ENCODE measurements around the gene LANCL3. TPM values are rescaled to one million over a fixed set of nuclear protein-coding genes. Genes with fewer than 3 reads are reported as not detected.
"Not testable (repeated sequence)": the region's sequence is repeated elsewhere in the genome, so short reads cannot be mapped to it uniquely, and the experiment has no call there.

The LANCL3 gene
- total RNA-seq (2014; rRNA removed): 0.26 and 0.52 TPM in 2 replicates
- Bru-seq, nascent RNA: percentile 45 among the genes with signal in this experiment
- percentile 70 among the genes with signal in this experiment for BruChase-seq, experiment 1, labeled RNA remaining after a 6-hour chase
- BruChase-seq, experiment 2, labeled RNA remaining after a 2-hour chase: percentile 60 among the genes with signal in this experiment
- long read RNA-seq, partial matches to known transcripts: 0 of 5 reads
- long read RNA-seq, other reads (novel, unspliced or antisense): 3 of 5 reads

GRCh38 chrX:37571426-37572107 is at the start of gene LANCL3:
TSS of gene LANCL3 (plus strand) at chrX:37571661. CDS start at chrX:37571871, 210 bp downstream.
- Histone ChIP-seq H3K4me1 (ENCODE audit: insufficient read depth, low read length) (peaks cover 11% of the 10 kb centered on the region), H3K4me2 (ENCODE audit: low read length) (peak within 1 kb of the TSS; percentile 83), H2AFZ (ENCODE audit: low read length) (peak within 1 kb of the TSS; percentile 90), H3K4me3 (ENCODE audit: low read length) (peak within 1 kb of the TSS; percentile 65)
- H3K9me3 ChIP-seq (ENCODE audit: low read length); BruUV-seq (replicated peaks); H3K27me3 ChIP-seq (ENCODE audit: low read length); H4K20me1 ChIP-seq (ENCODE audit: low read length); ATAC-seq; H3F3A ChIP-seq (ENCODE audit: low read length, unreplicated experiment); H3K9ac ChIP-seq (ENCODE audit: low read length); POLR2A ChIA-PET (ENCODE audit: unreplicated experiment); H3K9me2 ChIP-seq (replicated peaks; ENCODE audit: low read length); H3K79me2 ChIP-seq (ENCODE audit: low read length); CTCF ChIA-PET; H3K36me3 ChIP-seq (ENCODE audit: low read depth, low read length); H3K27ac ChIP-seq (ENCODE audit: low read length); DNase-seq: not testable (repeated sequence)
- intact Hi-C loops (cut with micrococcal nuclease): loop anchor here (2.0 to 5.0 kb wide), 3 partner anchors 106 to 251 kb away; no protein-coding TSS in a partner anchor

GRCh38 chrX:37523673-37524072 is 47.8 kb upstream of the LANCL3 start:
- H3K4me1 ChIP-seq (ENCODE audit: insufficient read depth, low read length); BruUV-seq (replicated peaks); H3K4me3 ChIP-seq (ENCODE audit: low read length); H3K36me3 ChIP-seq (ENCODE audit: low read depth, low read length); ATAC-seq; H4K20me1 ChIP-seq (ENCODE audit: low read length); H2AFZ ChIP-seq (ENCODE audit: low read length); DNase-seq; intact Hi-C loops (cut with micrococcal nuclease); H3K27ac ChIP-seq (ENCODE audit: low read length); H3K79me2 ChIP-seq (ENCODE audit: low read length); CTCF ChIA-PET; H3F3A ChIP-seq (ENCODE audit: low read length, unreplicated experiment); H3K4me2 ChIP-seq (ENCODE audit: low read length); H3K9me3 ChIP-seq (ENCODE audit: low read length); H3K27me3 ChIP-seq (ENCODE audit: low read length); H3K9ac ChIP-seq (ENCODE audit: low read length); H3K9me2 ChIP-seq (replicated peaks; ENCODE audit: low read length); POLR2A ChIA-PET (ENCODE audit: unreplicated experiment): not testable (repeated sequence)

- H3K4me3 ChIP-seq (ENCODE audit: low read length): no peak overlapping the region
- CTCF ChIA-PET: no interaction called here
- no peaks in the 10 kb centered on the region for H3K9me3 ChIP-seq (ENCODE audit: low read length)
- H3K9me2 ChIP-seq (replicated peaks; ENCODE audit: low read length): no peaks in the 10 kb centered on the region
- TF ChIP-seq CTCF (conservative IDR thresholded peaks at IDR 0.05; ENCODE audit: low read depth, low read length) (no peak), EZH2phosphoT487 (IDR thresholded peaks at IDR 0.05; ENCODE audit: borderline replicate concordance, low read length) (no peak), EZH2 (IDR thresholded peaks at IDR 0.05; ENCODE audit: low read length, unreplicated experiment) (no peak)
- POLR2A ChIA-PET (ENCODE audit: unreplicated experiment): no interaction called here
- no peak overlapping the region for H3K4me2 ChIP-seq (ENCODE audit: low read length)
- no peaks in the 10 kb centered on the region for H4K20me1 ChIP-seq (ENCODE audit: low read length)
- H3F3A ChIP-seq (ENCODE audit: low read length, unreplicated experiment): no peaks in the 10 kb centered on the region
- H3K27ac ChIP-seq (ENCODE audit: low read length): no peak overlapping the region
- no peak overlapping the region for H3K9ac ChIP-seq (ENCODE audit: low read length)
- no peak for ATAC-seq
- no peaks in the 10 kb centered on the region for H3K27me3 ChIP-seq (ENCODE audit: low read length)
- H2AFZ ChIP-seq (ENCODE audit: low read length): no peak overlapping the region
- no peaks in the 10 kb centered on the region for H3K4me1 ChIP-seq (ENCODE audit: insufficient read depth, low read length)
- BruUV-seq (replicated peaks): no TSS peak
- no peaks in the 10 kb centered on the region for H3K79me2 ChIP-seq (ENCODE audit: low read length)
- H3K36me3 ChIP-seq (ENCODE audit: low read depth, low read length): no peaks in the 10 kb centered on the region
- intact Hi-C loops (cut with micrococcal nuclease): no loop called here
- DNase-seq: no peak
Measured at GRCh38 chrX:37541991-37542390, 29.5 kb upstream of the LANCL3 start.

Measured in PC-3 (cell line).